Activated naive CD4-positive, alpha-beta T cell treated with Interleukin-2 at 50 U/mL for 16 hours (primary cell): ENCODE data around the gene RPL21.
"Not testable (repeated sequence)": the region's sequence is repeated elsewhere in the genome, so short reads cannot be mapped to it uniquely, and the experiment has no call there.

Experiments used
- DNase-seq: peaks from one replicate; pipeline ENCODE4 v3.0.0-alpha.2; 2020

RPL21 gene

DNA sequence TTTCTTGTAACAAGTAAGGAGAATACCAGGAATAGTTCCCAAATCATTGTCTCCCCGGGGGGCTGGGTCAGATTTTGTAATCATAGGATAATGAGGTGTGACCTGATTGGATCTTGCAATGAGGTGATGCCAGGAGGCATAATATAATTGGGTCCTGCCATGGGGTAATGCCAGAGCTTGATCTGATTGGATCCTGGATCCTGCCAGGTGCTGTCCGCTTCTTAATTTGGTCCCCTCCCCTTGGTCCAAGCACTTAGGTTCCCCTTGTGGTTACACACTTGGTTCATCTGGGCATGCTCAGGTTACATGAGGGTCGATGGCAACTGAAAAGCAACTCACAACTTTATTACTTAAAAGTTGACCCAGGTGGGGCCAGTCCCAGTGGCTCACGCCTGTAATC, 39.4 kb downstream of the RPL21 start:
- DNase-seq, result no peak

DNA sequence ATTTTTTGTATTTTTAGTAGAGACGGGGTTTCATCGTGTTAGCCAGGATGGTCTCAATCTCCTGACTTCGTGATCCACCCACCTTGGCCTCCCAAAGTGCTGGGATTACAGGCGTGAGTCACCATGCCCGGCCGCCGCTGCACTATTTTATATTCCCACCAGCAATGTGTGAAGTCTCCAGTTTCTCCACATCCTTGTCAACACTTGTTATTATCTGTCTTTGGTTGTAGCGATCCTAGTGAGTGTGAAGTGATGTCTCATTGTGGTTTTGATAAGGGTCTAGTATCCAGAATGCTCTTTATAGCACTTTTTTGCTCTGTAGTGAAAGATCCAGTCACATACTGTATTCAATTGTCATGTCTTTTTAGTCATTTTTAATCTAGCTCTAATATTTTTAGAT, 40.6 kb downstream of the RPL21 start:
- DNase-seq, result not testable (repeated sequence)

DNA sequence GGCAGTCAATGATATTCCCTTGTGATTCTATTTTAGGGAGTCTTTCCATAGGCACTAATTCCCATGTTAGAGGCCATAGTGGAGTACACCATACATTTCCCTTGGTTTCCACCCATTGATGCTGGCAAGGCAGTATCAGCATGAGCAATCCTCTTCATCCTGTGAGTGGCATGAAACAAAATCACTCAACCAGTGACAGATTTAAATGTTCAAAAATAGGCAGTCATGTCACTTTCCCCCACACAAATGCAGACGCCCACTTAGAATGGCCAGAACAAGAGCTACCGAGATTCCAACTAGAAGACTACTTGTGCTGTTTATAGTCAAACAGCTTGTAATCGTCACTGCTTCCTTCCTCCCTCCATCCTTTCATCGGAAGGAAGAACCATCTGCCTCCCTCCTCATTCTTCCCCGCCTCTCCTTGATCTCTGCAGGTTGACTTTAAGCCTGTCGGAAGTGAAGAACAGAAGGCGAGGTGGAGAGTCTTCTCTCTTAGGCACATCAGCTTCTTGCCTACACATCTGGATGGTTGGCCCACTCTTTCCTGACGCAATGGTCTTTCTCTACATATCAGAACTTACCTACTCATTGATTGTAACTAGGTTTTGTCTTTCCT, 41.8 kb downstream of the RPL21 start:
- DNase-seq, result no peak

DNA sequence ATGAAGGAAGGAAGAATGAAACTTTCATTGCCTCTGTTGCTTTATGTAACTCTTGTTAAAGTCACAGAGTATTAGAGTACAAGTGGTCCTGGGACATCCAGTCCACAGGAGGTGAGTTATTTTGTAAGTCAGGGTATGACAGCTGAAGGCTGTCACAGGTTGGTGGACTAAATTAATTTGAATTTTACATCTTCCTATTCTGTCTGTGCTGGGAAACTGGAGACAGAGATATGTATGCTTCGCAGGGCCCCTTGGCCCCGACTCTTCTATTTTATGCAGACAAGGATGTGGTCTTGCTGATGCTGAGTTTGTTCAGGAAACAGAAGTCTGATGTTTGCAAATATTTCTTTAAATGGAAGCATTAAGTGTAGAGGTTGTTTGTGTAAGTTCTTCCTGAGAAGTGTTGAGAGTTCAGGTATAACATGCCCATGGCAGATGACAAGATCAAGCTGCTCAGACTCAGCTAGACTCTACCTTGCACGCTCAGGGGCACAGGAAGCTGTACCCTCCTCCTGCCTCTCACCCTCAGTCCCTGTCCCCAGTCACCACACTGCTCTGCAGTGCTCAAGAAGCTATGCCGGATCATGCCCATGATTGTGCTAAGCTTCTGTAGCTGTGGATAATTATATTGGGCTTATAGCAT, 42.6 kb downstream of the RPL21 start:
- DNase-seq, result no peak

DNA sequence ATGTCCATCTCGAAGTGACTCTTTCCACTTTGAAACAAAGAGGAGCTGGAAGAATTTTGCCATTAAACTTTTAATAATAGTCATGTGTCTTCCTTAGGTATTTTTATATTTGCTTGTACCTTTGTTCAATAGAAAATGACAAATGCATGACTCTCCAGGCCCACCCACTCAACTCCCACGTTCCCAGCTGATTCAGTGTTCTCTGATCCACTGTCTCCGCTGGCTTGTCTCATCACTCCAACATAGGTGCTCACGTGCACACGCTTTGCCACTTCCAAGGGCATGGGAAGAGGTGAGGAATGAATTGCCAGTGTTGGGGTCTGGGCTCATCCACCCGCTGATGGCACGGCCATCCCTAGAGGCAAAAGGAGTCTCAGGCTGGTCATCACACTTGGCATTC, 43.7 kb downstream of the RPL21 start:
- peak; percentile 24 for DNase-seq

GRCh38 chr13:27295660-27296059, 44.3 kb downstream of the RPL21 start:
- no peak for DNase-seq

DNA sequence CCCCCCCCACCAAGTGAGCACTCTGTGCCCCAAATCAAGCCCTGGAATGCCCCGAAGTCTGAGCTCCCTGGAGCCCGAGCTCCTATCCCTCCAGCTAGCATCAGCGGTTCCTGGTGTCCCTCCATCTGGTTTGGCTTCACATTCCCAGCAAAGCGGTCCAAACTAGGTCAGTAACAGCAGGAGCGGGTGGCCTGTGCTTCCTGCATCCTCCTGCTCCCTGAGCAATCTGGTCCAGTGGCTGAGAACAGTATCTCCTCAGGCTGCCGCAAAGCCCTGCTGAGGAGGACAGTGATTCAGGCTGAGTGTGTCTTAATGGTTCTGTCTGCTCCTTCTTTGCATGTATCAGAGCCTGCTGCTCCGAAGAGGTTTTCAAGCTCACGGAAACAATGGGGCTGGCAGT, 45.1 kb downstream of the RPL21 start:
- DNase-seq, result no peak

DNA sequence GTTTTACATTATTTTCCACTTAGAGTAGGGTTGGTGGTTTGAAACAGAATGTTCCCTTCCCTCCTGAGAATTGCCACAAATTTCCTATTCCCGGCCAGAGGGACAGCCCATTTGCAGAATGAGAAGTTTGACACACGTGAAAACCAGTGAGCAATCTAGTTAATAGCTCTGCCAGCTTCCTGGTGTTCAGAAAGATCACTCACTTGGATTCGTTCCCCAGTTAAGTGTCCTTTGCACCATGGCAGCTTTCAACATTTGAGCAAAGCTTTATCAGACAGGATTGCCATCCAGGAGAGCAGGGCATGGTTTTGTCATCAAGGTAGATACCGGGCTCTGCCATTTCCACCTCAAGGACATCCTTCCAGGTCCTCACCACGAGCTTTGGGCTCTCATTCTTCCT, 47.5 kb downstream of the RPL21 start:
- DNase-seq, result no peak

DNA sequence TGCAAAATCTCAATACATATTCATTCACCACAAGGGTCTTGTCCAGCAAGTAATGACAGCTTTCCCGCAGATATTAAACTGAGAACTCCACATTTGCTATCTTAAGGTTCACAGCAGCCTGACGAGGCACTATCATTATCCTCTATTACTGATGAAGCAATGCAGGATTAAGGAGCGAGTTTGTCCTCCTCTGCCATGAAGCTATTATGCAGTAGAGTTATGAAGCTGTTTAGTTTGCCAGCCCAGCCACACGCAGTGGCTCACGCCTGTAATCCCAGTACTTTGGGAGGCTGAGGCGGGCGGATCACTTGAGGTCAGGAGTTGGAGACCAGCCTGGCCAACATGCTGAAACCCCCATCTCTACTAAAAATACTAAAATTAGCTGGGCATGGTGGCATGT, 49.0 kb downstream of the RPL21 start:
- DNase-seq, result not testable (repeated sequence)

DNA sequence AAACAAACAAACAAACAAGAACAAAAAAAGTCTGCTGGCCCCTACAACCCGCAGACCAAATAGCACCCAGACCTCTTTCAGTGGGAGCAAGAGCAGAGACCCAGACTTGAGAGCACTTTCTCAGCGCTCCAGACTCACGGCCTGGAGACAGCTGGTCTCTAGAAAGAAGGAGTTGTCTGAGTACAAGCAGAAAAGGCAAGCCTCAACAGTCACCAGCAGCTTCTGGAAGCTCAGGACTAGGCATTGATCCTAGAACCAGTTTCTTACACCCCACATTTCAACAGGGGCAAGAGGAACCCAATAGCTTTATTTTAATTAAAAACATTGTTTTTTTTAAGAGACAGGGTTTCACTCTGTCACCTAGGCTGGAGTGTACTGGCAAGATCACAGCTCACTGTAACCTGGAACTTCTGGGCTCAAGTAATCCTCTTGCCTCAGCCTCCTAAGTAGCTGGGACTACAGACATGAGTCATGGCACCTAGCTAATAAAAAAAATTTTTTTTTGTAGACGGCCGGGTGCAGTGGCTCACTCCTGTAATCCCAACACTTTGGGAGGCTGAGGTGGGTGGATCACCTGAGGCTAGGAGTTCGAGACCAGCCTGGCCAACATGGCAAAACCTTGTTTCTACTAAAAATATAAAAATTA, 49.7 kb downstream of the RPL21 start:
- no peak for DNase-seq

GRCh38 chr13:27302643-27303262, 51.4 kb downstream of the RPL21 start:
- DNase-seq, result no peak

- DNase-seq, result no peak
These were observed 52.7 kb downstream of the RPL21 start for GRCh38 chr13:27304099-27304498.

DNA sequence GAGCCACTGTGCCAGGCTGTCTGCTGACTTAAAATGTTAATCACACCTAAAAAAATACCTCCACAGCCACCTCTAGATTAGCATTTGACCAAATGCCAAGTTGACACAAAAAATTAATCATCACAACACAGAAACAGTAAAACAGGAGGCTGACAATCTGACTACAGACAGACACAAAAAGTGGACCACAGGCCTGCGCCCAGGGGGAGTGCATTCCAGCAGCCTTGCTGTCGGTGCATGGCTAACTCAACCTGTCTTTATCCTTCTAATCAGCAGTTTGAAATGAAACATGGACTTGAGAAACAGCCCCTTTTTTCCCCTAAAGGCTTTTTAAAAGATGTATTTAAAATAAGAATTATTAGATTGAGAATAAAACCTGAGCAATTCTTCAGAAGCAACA, 53.3 kb downstream of the RPL21 start:
- no peak for DNase-seq
